Stimulated activated CD8-positive, alpha-beta memory T cell treated with anti-CD3 and anti-CD28 coated beads, Interleukin-15, amount 100 ng/mL, for 4 hours (primary cell): ENCODE measurements around the gene RRAS.

Source experiments
- DNase-seq, 2 donors: peaks; one replicate each; pipeline ENCODE4 v3.0.0-alpha.2; 2020; ENCODE audit warnings: low read depth in 2 of 2

The RRAS gene

GRCh38 chr19:49595819-49596404, 44.0 kb downstream of the RRAS start:
- DNase-seq = no peak

GRCh38 chr19:49594993-49595818, 44.7 kb downstream of the RRAS start:
- no peak for DNase-seq

DNA sequence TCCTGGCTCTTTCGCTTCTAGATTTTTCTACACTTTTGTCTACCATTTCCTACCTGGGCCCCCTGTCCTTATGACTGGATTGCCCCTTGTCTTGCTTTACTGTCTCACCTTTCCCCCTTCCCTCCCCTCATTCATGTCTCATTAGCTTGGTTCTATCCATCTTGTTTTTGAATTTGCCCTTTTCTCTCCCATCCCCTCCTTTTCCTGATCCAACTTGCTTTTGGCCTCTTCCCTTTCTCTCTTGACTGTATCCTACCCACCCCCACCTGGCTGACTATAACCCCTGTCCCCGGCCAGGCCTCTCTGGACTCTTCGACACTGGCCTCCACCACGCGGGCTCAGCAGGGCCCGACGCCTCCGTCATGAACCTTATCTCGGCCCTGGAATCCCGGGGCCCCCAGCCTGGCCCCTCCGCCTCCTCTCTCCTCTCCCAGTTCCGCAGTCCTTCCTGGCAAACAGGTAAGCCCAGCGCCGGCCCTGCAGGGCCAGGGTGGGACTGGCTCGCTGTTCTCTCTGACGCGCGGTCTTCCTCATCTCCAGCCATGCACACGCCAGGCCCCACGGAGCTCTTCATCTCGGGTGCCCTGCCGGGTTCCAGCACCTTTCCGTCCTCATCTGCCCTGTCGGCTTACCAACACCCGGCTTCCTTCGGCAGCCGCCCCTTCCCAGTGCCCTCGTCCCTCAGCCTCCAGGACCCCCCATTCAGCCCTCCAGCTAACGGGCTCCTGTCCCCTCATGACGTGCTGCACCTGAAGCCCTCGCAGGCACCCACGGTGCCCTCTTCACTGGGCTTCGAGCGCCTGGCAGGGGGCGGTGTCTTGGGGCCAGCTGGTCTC, 45.6 kb downstream of the RRAS start:
- no peak for DNase-seq

- peak; percentile 77 to 89 for DNase-seq
Measured at GRCh38 chr19:49593233-49594113, 46.5 kb downstream of the RRAS start.

DNA sequence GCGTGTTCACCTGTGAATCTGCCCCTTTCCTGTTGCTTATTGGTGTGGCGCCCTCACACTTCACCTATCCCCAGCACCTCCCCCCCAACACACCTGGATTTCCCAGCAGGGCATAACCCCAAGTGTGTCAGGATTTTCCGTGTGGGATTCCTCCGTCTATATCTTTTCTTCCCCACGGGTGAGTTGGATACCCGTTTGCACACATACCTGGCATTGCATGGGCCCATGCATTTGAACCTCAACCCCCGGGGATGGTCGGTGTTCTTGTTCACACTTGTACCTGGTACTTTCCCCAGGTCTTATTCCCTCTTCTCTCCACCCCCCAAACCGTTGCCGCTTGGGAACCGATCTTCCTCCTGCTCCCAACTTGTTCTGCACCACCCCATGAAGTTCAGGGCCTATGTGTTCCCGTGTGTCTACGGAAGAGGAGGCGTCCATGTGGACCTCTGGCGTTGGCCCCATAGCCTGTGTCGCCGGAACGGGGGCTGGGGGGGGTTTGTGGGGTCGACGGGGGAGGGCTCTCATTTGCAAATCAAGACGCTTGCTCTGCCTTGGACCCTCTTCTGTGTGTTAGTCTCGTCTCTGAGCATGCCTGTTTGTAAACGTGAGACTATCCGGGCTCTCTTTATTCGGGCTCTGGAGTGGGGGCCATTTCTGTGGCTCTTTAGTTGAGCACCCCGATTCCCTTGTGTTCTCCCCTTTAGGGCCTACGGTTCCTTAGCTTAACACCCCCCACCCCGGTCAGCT, 47.3 kb downstream of the RRAS start:
- no peak for DNase-seq

DNA sequence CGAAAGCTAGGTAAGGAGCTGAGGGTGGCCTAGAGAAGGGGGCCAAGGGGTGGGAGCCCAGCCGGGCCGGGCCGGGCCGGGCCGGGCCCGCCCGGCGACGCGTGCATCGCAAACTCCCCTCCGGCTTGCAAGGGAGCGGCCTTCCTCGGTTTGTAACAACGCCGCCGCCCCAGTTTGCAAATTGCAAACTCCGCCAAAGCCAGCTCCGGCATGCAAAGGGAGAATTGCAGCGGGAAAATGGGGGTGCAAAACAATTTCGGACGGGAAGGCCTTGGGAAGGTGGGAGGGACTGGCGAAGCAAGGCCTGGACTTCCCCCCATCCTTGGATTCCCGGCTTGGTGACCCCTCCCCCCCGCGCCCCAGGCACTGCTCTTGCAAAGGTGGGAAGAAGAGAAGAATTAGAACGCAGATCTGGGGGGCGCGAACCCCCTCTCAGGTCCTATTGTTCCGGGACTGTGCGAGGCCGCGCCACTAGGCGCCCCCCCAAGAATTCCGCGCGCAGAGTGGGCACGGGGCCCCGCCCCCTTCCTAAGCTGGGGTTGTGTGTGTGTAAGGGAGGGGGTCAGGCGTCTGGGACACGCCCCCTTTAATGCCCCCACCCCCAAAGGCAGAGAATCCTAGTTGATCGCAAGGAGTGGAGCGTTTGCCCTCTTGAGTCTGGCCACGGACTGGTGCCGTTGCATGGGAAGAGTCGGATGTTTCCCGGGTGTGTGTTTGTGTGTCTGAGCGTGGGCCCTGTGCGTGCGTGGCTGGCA, 48.0 kb downstream of the RRAS start:
- no peak for DNase-seq

- DNase-seq = peak; percentile 34 to 60
Measured at GRCh38 chr19:49590971-49591730, 48.8 kb downstream of the RRAS start, which contains the start of gene PRR12. Gene PRR12 (plus strand): TSS chr19:49591182. CDS start chr19:49591655, 473 bp downstream.

- peak; percentile 81 to 88 for DNase-seq
Measured at GRCh38 chr19:49590071-49590970, 49.6 kb downstream of the RRAS start.

DNA sequence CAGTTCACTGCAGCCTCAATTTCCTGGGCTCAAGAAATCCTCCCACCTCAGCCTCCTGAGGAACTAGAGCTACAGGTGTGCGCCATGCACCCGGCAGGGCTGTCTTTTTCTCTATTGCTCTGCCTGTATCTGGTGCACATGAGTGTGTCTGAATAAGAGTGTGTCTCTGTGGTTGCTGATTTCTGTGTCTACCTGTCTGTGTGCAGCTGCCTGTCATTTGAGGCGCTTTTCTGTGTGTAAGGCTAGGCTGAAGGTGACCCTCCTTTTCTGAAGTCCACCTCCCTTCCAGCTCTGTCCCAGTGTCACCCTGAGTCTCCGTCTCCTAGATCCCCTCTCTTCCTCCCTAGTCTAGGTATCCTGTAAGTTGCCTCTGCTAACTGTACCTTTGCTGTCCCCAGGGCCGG, 50.4 kb downstream of the RRAS start:
- no peak for DNase-seq

DNA sequence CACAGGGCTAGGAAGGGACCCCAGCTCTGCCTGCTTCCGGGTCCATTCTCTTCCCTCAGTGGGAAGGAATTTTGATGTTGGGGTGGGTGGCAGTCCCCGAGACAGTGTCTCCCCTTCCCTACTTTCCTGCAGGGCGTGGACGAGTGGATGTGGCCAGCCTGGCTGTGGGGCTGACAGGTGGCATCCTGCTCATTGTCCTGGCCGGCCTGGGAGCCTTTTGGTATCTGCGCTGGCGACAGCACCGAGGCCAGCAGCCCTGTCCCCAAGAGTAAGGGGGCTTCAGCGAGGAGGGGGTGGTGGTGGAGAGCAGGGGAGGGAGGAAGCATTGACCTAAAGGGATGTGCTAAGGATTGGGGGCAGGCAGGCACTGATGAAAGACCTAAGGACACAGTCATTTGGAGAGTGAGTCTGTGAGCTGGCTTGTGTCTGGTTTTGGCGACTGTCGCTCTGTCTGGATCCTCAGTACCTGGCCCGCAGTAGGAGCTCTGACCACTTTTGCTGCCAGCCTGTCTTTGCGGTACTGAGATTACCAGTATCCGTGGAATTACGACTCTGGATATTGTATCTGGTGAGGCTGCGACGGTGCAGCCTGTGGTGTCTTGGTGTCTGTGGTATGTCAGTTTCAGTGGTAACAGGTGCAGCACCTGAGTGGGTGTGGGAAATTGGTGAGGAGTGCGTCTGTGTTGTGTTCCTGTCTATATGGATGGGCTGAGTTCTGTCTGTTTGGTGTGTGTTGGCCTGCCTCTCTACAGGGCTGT, 51.4 kb downstream of the RRAS start:
- peak in 1 of 2 donors; percentile 21 for DNase-seq

- DNase-seq = no peak
Measured at GRCh38 chr19:49587227-49587626, 52.7 kb downstream of the RRAS start.
